BE2C (cell line): ENCODE results near the gene INSIG1.

ENCODE experiments used
- DNase-seq: peaks from one replicate; pipeline ENCODE4 v3.0.0-alpha.2; 2020
- H3K27me3 ChIP-seq: fragments of 250-450 bp; sonication (Bioruptor Pico); 2 replicates; pipeline ENCODE4 v1.5.1; 2020; ENCODE audit warnings: mild to moderate bottlenecking
- H3K36me3 ChIP-seq: fragments of 250-450 bp; sonication (Bioruptor Pico); 2 replicates; pipeline ENCODE4 v1.5.1; 2020; ENCODE audit warnings: mild to moderate bottlenecking
- H3K4me1 ChIP-seq: fragments of 250-450 bp; sonication (Bioruptor Pico); 2 replicates; pipeline ENCODE4 v1.5.1; 2020
- H3K4me3 ChIP-seq: 2 replicates; pipeline ENCODE4 v1.5.1; 2011; ENCODE audit warnings: low read depth, low read length
- H3K9me3 ChIP-seq: fragments of 250-450 bp; sonication (Bioruptor Pico); 2 replicates; pipeline ENCODE4 v1.5.1; 2020
- TF ChIP-seq, protein P1 (sequence below): IDR thresholded peaks from 2 replicates; pipeline ENCODE4 v1.5.1; 2012; ENCODE audit warnings: mild to moderate bottlenecking, low read depth, low read length

The INSIG1 gene

DNA sequence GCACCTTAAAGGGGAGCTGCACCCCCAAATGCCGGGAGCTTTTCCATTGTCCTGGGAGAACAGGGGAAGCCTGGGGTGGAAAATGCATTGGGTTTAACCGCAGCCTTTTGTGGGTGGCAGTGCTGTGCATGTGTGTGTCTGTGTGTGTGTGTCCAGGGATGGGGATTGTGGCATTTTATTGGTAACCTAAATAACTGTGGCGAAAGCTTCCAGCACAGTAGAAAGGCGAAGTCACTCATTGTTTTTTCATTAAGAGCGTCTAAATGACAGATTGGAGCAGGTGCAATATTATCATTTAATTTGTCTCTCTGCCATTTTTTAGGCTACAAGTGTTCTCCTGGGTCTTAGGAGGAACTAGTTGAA, 55.1 kb downstream of the INSIG1 start:
- no peak overlapping the region for H3K4me3 ChIP-seq
- H3K36me3 ChIP-seq, result no peaks in the 10 kb centered on the region
- TF ChIP-seq, protein P1, sequence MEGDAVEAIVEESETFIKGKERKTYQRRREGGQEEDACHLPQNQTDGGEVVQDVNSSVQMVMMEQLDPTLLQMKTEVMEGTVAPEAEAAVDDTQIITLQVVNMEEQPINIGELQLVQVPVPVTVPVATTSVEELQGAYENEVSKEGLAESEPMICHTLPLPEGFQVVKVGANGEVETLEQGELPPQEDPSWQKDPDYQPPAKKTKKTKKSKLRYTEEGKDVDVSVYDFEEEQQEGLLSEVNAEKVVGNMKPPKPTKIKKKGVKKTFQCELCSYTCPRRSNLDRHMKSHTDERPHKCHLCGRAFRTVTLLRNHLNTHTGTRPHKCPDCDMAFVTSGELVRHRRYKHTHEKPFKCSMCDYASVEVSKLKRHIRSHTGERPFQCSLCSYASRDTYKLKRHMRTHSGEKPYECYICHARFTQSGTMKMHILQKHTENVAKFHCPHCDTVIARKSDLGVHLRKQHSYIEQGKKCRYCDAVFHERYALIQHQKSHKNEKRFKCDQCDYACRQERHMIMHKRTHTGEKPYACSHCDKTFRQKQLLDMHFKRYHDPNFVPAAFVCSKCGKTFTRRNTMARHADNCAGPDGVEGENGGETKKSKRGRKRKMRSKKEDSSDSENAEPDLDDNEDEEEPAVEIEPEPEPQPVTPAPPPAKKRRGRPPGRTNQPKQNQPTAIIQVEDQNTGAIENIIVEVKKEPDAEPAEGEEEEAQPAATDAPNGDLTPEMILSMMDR, result no peak
- H3K9me3 ChIP-seq, result no peaks in the 10 kb centered on the region
- H3K27me3 ChIP-seq, result peaks cover 6% of the 10 kb centered on the region
- DNase-seq, result no peak
- H3K4me1 ChIP-seq, result no peaks in the 10 kb centered on the region

DNA sequence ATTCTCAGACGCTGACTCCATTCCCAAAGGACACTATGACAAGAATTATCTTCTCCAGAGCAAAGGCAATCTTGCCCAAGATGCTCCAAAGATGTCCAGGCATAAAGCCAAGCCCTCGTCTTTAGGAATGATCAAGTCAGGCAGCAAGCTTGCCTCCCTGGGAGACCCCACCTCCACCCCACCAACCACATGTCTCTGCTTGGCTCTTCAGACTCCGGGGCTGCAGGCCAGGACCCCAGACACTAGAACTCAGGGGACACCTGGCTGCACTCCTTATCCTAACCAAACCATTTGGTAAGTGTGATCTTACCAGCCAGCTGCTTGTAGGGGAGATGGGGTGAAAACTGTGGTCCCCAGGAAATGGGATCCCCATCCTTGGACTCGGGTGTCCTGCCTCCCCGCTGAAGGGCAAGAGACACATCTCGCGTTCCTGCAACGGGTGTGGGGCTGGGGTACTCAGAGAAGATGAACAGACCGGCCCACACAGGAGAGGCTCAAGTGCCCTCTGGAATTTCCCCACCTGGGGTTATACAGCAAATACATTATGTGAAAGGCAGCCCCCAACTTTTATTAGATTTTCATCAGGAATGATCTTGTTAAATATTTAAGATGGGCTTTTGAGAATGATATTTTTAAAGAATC, 55.7 kb downstream of the INSIG1 start:
- Histone ChIP-seq H3K27me3 (peaks cover 9% of the 10 kb centered on the region), H3K9me3 (no peaks in the 10 kb centered on the region), H3K4me1 (no peaks in the 10 kb centered on the region), H3K36me3 (no peaks in the 10 kb centered on the region), H3K4me3 (no peak overlapping the region)
- DNase-seq, result no peak
- TF ChIP-seq, protein P1, result no peak

DNA sequence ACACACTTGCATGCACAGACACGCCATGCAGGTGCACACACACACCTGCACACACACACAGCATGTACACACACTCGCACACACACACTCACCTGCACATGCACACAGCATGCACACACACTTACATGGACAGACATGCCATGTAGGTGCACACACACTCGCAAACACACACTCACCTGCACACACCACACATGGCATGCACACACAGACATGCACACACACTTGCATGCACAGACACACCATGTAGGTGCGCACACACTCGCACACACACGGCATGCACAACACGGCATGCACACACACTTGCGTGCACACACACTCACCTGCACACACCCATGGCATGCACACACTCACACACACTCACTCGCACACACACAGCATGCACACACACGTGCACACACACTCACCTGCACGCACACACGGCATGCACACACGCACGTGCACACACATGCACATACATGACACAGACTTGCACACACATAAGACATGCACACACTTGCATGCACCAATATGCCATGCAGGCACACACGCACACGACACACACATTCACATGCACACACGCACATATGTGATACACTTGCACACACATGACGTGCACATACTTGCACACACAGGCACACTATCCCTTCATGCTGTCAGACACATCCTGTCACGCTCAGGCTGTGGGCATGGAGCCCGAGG, 56.8 kb downstream of the INSIG1 start:
- TF ChIP-seq, protein P1, result no peak
- Histone ChIP-seq H3K27me3 (peaks cover 11% of the 10 kb centered on the region), H3K36me3 (no peaks in the 10 kb centered on the region), H3K9me3 (no peaks in the 10 kb centered on the region), H3K4me3 (no peak overlapping the region), H3K4me1 (no peaks in the 10 kb centered on the region)
- no peak for DNase-seq

DNA sequence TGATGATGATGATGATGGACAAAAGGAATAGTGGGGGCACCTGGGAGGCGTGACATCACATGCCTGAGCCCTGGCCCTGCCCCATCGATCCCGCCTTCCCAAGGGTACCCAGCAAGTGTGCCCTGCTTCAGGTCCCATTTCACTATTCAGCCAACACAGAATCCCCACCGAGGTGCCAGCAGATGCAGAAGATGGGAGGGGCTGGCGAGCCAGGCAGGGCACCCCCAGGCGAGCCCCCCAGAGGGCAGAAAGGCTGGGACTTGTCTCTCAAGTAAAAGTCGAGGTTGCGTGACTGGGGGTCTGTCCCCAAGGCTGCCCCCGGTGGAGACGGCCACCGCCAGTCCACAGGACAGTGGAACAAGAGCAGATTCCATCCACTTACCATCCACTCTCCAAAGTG, 57.5 kb downstream of the INSIG1 start:
- no peaks in the 10 kb centered on the region for H3K36me3 ChIP-seq
- TF ChIP-seq, protein P1, result no peak
- H3K4me1 ChIP-seq, result no peaks in the 10 kb centered on the region
- no peaks in the 10 kb centered on the region for H3K9me3 ChIP-seq
- H3K4me3 ChIP-seq, result no peak overlapping the region
- peaks cover 11% of the 10 kb centered on the region for H3K27me3 ChIP-seq
- DNase-seq, result no peak

DNA sequence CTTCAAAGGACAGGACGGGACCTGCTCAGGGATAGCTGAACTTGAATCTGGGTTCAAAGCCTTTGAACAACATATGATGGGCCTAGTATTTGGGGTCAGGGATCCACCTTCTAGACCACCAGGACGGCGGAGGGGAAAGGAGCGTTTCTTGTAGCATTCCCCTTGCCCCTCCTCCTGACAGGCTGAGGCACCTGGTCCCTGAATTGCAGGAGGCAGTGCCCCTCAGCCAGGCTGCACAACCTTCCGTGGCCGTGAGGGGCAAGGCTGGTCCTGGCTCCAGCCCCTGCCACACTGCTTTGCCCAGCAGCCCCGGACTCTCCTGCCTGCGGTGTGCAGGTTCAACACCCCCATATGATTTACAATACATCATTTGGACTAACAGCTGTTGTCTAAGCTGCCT, 58.1 kb downstream of the INSIG1 start:
- H3K4me1 ChIP-seq, result no peaks in the 10 kb centered on the region
- peaks cover 11% of the 10 kb centered on the region for H3K27me3 ChIP-seq
- H3K4me3 ChIP-seq, result no peak overlapping the region
- TF ChIP-seq, protein P1, result no peak
- no peaks in the 10 kb centered on the region for H3K9me3 ChIP-seq
- DNase-seq, result no peak
- no peaks in the 10 kb centered on the region for H3K36me3 ChIP-seq
